Activated CD4-positive, alpha-beta memory T cell treated with anti-CD3 and anti-CD28 coated beads for 36 hours (primary cell): ENCODE data around the gene CLEC20A. TPM values are rescaled to one million over a fixed set of nuclear protein-coding genes. Genes with fewer than 3 reads are reported as not detected.

Experiments
- CTCF ChIA-PET: fragments of 350-600 bp; sonication (Branson Sonifier 250); formaldehyde crosslinking; loops from one replicate; lab custom pipeline; 2021; ENCODE audit warnings: antibody characterized with exemption, inconsistent platforms; lab: Charles Lee
- POLR2A ChIA-PET: fragments of 350-600 bp; sonication (Branson Sonifier 250); formaldehyde crosslinking; loops from one replicate; lab custom pipeline; 2021; ENCODE audit warnings: antibody characterized with exemption; lab: Charles Lee
- DNase-seq: peaks from one replicate; pipeline ENCODE4 v3.0.0-alpha.2; 2020
- H3K27ac Mint-ChIP-seq: one replicate; pipeline ENCODE4 v1.8.0; 2021; ENCODE audit warnings: mixed read lengths
- H3K27me3 Mint-ChIP-seq: one replicate; pipeline ENCODE4 v1.8.0; 2021; ENCODE audit warnings: mixed read lengths
- H3K36me3 Mint-ChIP-seq: one replicate; pipeline ENCODE4 v1.8.0; 2021; ENCODE audit warnings: mixed read lengths
- H3K4me1 Mint-ChIP-seq: one replicate; pipeline ENCODE4 v1.8.0; 2021; ENCODE audit warnings: low read depth, mixed read lengths
- H3K4me3 Mint-ChIP-seq: one replicate; pipeline ENCODE4 v1.8.0; 2021; ENCODE audit warnings: mild to moderate bottlenecking, mixed read lengths
- H3K9me3 Mint-ChIP-seq: one replicate; pipeline ENCODE4 v1.8.0; 2021; ENCODE audit warnings: mixed read lengths
- intact Hi-C: fragments of 100-400 bp; cut with micrococcal nuclease; formaldehyde crosslinking; loops from one replicate; pipeline ENCODE4 v1.15.1; 2023
- total RNA-seq, 2 experiments: library from RNA; stranded (reverse); gene quantifications; one replicate each; pipeline ENCODE4 v1.2.3, GENCODE V29; 2021

The CLEC20A gene
- total RNA-seq, 2 experiments from 2014 or later = not detected

GRCh38 chr1:178528228-178528952 is 31.6 kb upstream of the CLEC20A start:
- no peak overlapping the region for H3K4me3 Mint-ChIP-seq
- H3K4me1 Mint-ChIP-seq = no peaks in the 10 kb centered on the region
- intact Hi-C loops = no loop called here
- DNase-seq = no peak
- no peaks in the 10 kb centered on the region for H3K36me3 Mint-ChIP-seq
- H3K27me3 Mint-ChIP-seq = no peaks in the 10 kb centered on the region
- H3K9me3 Mint-ChIP-seq = no peaks in the 10 kb centered on the region
- ChIA-PET CTCF (interaction anchor here (0.8 to 8.1 kb wide), 3 partner anchors 14 to 475 kb away, joined by 3 to 50 read pairs (median 4); no protein-coding TSS in a partner anchor), POLR2A (no interaction called here)
- H3K27ac Mint-ChIP-seq = no peak overlapping the region

DNA sequence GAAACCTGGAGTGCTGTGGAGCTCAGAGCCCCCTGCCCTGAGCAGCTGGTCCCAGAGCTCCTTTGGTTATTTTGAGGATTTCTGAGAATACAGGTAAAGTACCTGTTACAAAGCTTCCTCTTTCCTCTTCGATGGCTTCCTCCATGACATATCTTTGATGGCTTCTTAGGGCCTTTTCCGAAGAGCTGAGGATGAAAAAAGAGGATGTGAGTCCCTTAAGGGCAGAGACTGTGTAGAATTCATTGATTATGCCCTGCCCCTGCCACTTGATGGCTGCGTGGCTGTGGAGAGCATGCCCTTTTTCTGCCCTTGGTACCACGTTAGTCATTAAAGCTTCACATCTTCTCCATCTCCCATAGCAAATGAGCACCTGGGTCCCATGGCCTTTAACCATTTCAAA is 30.4 kb upstream of the CLEC20A start:
- Mint-ChIP-seq H3K4me3 (no peak overlapping the region), H3K27me3 (no peaks in the 10 kb centered on the region), H3K9me3 (no peaks in the 10 kb centered on the region), H3K27ac (no peak overlapping the region), H3K4me1 (no peaks in the 10 kb centered on the region), H3K36me3 (no peaks in the 10 kb centered on the region)
- intact Hi-C loops = no loop called here
- no peak for DNase-seq
- ChIA-PET POLR2A (no interaction called here), CTCF (interaction anchor here (8.1 kb wide), 1 partner anchor 476 kb away, joined by 50 read pairs; no protein-coding TSS in a partner anchor)

DNA sequence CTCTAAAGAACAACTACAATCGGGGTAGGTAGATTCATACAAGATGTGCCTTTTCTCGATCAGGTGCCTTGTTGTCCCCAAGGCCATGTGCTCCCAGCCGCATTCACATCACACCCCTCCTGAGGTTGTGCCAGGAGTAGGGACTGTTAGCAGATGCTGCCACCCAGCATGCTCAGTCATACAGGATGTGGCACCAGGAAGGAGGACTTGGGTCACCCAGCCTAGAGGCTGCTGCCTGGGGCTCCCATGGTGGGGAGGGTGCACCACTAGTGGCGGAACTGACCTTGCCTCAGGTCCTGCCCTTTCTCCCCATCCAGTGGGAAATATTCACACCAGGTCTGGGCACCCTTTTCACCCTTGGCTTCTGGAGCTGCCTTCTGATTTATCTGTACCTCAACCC is 24.5 kb upstream of the CLEC20A start:
- no peaks in the 10 kb centered on the region for H3K9me3 Mint-ChIP-seq
- H3K4me1 Mint-ChIP-seq = no peaks in the 10 kb centered on the region
- intact Hi-C loops = no loop called here
- no peak overlapping the region for H3K4me3 Mint-ChIP-seq
- H3K36me3 Mint-ChIP-seq = no peaks in the 10 kb centered on the region
- POLR2A ChIA-PET = no interaction called here
- no peak overlapping the region for H3K27ac Mint-ChIP-seq
- H3K27me3 Mint-ChIP-seq = no peaks in the 10 kb centered on the region
- CTCF ChIA-PET = no interaction called here
- no peak for DNase-seq

DNA sequence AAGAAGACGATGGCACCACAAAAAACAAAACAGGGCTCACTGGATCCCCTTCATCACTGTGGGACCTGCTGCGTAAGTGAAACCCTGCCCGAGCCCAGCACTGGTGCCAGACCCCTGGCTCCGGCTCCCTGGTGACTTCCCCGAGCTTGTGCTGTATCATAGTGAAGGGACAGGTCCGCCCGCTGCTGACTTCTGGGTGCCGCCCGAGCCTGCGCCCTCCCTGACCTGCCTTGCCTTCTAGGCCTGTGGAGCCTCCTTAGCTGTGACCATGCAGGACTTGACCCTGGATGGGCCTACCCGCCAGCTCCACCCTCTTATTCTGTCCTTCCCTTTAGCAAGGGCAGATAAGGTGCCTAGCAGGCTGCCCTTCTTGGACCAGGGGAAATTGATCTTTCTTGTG is 24.0 kb upstream of the CLEC20A start:
- no peaks in the 10 kb centered on the region for H3K36me3 Mint-ChIP-seq
- no peak overlapping the region for H3K4me3 Mint-ChIP-seq
- no peaks in the 10 kb centered on the region for H3K27me3 Mint-ChIP-seq
- H3K9me3 Mint-ChIP-seq = no peaks in the 10 kb centered on the region
- H3K4me1 Mint-ChIP-seq = no peaks in the 10 kb centered on the region
- H3K27ac Mint-ChIP-seq = no peak overlapping the region
- ChIA-PET CTCF (interaction anchor here (0.7 kb wide), 1 partner anchor 11 kb away, joined by 3 read pairs; no protein-coding TSS in a partner anchor), POLR2A (no interaction called here)
- intact Hi-C loops = no loop called here
- no peak for DNase-seq

DNA sequence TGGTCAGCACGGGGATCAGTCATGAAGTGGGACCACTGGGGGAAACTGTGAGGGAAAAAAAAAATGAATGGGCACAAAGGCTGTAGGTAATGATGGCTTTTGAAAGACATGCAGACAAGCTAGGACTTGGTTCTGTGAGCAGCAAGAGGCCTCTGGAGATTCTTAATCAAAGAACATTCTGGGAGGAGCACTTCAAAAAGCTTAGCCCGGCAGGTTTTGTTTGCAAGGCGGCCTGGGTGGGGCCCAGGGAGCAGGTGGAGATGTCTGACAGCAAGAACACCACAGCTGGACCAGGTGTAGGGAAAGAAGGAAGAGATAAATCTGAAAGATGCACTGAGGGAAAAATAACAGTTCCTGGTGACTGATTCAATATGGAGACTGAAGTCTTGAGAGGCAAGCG is 22.1 kb upstream of the CLEC20A start:
- H3K27me3 Mint-ChIP-seq = no peaks in the 10 kb centered on the region
- ChIA-PET CTCF (interaction anchor here (1.1 kb wide), 1 partner anchor 13 kb away, joined by 3 read pairs; no protein-coding TSS in a partner anchor), POLR2A (no interaction called here)
- DNase-seq = no peak
- no peak overlapping the region for H3K4me3 Mint-ChIP-seq
- no peak overlapping the region for H3K27ac Mint-ChIP-seq
- H3K4me1 Mint-ChIP-seq = no peaks in the 10 kb centered on the region
- intact Hi-C loops = no loop called here
- no peaks in the 10 kb centered on the region for H3K36me3 Mint-ChIP-seq
- no peaks in the 10 kb centered on the region for H3K9me3 Mint-ChIP-seq

DNA sequence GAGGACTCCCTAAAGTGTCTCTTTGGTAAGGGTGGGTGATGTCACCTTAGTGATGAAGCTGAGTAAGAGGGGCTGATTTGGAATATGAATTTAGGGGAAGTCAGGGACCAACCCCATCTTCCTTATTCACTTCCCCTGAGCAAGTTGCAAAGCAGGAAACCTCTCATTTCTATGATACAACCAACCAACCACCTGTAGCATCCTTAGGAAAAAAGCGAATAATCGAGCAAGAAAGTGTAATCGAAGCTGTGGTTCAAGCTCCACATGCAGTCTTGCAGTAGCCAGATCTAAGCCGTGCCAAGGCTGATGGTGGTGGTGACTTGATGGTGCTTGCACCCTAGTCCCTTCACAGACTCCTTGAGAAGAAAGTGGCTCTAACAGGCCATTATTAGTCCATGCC is 19.3 kb upstream of the CLEC20A start:
- Mint-ChIP-seq H3K36me3 (no peaks in the 10 kb centered on the region), H3K4me3 (no peak overlapping the region), H3K4me1 (no peaks in the 10 kb centered on the region), H3K27ac (no peak overlapping the region), H3K9me3 (no peaks in the 10 kb centered on the region), H3K27me3 (no peaks in the 10 kb centered on the region)
- ChIA-PET CTCF (interaction anchor here (2.7 kb wide), 1 partner anchor 16 kb away, joined by 9 read pairs; no protein-coding TSS in a partner anchor), POLR2A (no interaction called here)
- DNase-seq = no peak
- intact Hi-C loops = no loop called here

GRCh38 chr1:178513278-178513983 is 16.7 kb upstream of the CLEC20A start:
- no peak for DNase-seq
- no peaks in the 10 kb centered on the region for H3K9me3 Mint-ChIP-seq
- ChIA-PET POLR2A (no interaction called here), CTCF (interaction anchor here (2.2 kb wide), 1 partner anchor 203 kb away, joined by 7 read pairs; no protein-coding TSS in a partner anchor)
- H3K27me3 Mint-ChIP-seq = no peaks in the 10 kb centered on the region
- no peak overlapping the region for H3K4me3 Mint-ChIP-seq
- no peak overlapping the region for H3K27ac Mint-ChIP-seq
- no peaks in the 10 kb centered on the region for H3K4me1 Mint-ChIP-seq
- intact Hi-C loops = no loop called here
- no peaks in the 10 kb centered on the region for H3K36me3 Mint-ChIP-seq

DNA sequence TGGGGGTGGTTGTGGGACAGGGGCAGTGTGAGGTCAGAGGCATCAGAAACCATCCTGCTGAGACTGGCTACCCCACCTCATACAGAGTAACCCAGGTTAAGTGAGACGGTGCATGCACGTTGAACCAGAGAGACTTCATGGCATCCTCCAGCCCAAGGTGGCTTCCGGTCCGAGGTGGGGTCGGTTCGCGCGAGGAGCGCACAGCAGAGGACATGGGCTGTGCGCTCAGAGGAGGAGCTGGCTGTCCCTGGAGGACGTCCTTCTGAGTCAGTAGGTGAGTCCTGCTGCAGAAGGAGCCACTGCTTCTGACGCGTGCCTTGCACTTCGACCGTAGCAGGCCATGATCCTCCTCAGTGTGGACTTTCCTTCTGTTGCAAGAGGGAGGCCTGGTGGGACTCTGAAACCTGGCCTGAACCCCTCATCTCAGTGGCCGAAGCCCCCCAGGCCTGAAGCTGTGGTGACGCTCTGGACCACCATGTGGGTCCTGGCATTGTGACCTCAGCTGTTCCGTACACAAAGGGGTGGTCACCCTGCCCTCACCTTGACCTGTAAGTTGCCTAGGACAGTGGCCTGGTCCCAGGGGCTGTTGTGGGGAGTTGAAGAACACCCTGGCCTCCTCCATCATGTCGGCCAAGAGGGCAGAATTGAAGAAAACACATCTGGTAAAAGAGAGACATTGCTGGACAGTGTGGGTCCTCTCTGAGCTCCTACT is 16.0 kb upstream of the CLEC20A start, which contains the start of gene TEX35:
TEX35 (plus strand) TSS at position 544 of the 712 bp plus-strand sequence; CDS start at position 624, 80 bp downstream.
- H3K4me1 Mint-ChIP-seq = no peaks in the 10 kb centered on the region
- no peak for DNase-seq
- H3K4me3 Mint-ChIP-seq = no peak within 1 kb of the TSS
- H3K27ac Mint-ChIP-seq = no peak within 1 kb of the TSS
- ChIA-PET POLR2A (no interaction called here), CTCF (interaction anchor here (2.2 kb wide), 1 partner anchor 202 kb away, joined by 7 read pairs; no protein-coding TSS in a partner anchor)
- intact Hi-C loops = no loop called here
- no peaks in the 10 kb centered on the region for H3K36me3 Mint-ChIP-seq
- H3K9me3 Mint-ChIP-seq = no peaks in the 10 kb centered on the region
- H3K27me3 Mint-ChIP-seq = no peaks in the 10 kb centered on the region

DNA sequence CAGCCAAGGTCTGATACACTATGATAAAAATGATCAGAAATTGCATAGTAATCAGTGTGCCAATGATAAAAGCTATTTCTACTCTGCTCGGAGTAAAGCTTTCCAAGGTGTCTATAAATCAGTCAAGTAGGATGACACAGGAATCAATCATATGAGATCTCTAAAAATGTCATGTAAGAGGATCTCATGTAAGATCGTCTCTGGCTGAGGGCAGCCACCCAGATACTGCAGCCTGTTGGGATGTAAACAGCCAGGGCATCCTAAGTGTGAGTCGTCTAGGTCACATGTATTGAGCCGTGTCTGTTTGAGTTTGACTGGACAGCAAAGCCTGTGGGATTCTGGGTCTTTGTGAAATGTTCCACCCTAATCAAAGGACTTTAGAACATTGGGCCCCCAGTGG is 13.4 kb upstream of the CLEC20A start:
- ChIA-PET POLR2A (no interaction called here), CTCF (no interaction called here)
- Mint-ChIP-seq H3K9me3 (no peaks in the 10 kb centered on the region), H3K36me3 (no peaks in the 10 kb centered on the region), H3K4me1 (no peaks in the 10 kb centered on the region), H3K27ac (no peak overlapping the region), H3K27me3 (no peaks in the 10 kb centered on the region), H3K4me3 (no peak overlapping the region)
- no peak for DNase-seq
- intact Hi-C loops = no loop called here

DNA sequence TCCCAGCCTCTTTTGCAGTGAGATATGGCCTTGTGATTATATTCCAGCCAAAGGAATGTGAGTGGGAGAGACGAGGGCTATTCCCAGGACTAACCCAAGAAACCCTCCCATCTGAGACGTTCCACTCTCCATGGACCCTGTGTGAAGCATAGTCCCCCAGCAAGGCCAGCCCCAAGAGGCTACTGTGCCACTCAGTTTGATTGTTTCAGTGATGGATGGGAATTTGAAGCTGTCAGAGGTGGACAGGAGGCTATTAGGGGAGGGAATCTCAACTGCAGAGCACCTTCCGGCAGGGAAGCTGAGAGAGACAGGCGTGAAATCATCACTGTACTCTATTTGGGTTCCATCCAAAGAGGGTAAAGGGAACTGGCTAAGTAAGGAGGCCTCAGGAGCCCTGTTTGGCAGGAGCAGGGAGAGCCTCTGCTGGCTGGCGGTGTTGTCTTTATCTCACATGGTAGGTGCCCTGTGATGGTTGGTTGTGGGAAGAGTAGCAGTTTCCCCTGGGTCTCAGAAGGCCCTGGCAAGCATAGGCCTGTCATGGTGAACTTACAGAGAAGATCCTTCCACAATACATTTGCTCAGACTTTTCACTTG is 12.7 kb upstream of the CLEC20A start:
- Mint-ChIP-seq H3K36me3 (no peaks in the 10 kb centered on the region), H3K4me1 (no peaks in the 10 kb centered on the region), H3K4me3 (no peak overlapping the region), H3K9me3 (no peaks in the 10 kb centered on the region), H3K27me3 (no peaks in the 10 kb centered on the region), H3K27ac (no peak overlapping the region)
- ChIA-PET POLR2A (no interaction called here), CTCF (no interaction called here)
- intact Hi-C loops = no loop called here
- no peak for DNase-seq

GRCh38 chr1:178506669-178507068 is 9.9 kb upstream of the CLEC20A start:
- CTCF ChIA-PET = no interaction called here
- intact Hi-C loops = no loop called here
- peaks cover 3% of the 10 kb centered on the region for H3K27me3 Mint-ChIP-seq
- H3K4me1 Mint-ChIP-seq = no peaks in the 10 kb centered on the region
- POLR2A ChIA-PET = no interaction called here
- H3K4me3 Mint-ChIP-seq = no peak overlapping the region
- DNase-seq = no peak
- no peaks in the 10 kb centered on the region for H3K9me3 Mint-ChIP-seq
- H3K27ac Mint-ChIP-seq = no peak overlapping the region
- H3K36me3 Mint-ChIP-seq = no peaks in the 10 kb centered on the region

GRCh38 chr1:178506177-178506576 is 9.4 kb upstream of the CLEC20A start:
- no peak overlapping the region for H3K27ac Mint-ChIP-seq
- H3K27me3 Mint-ChIP-seq = peaks cover 6% of the 10 kb centered on the region
- ChIA-PET POLR2A (no interaction called here), CTCF (interaction anchor here (1.7 to 6.7 kb wide), 2 partner anchors 26 to 195 kb away, joined by 3 to 48 read pairs; no protein-coding TSS in a partner anchor)
- H3K4me3 Mint-ChIP-seq = no peak overlapping the region
- H3K4me1 Mint-ChIP-seq = no peaks in the 10 kb centered on the region
- H3K36me3 Mint-ChIP-seq = no peaks in the 10 kb centered on the region
- no peak for DNase-seq
- intact Hi-C loops = no loop called here
- H3K9me3 Mint-ChIP-seq = no peaks in the 10 kb centered on the region
